Nephron progenitor cell (in vitro differentiated cells): ENCODE data around the gene ZNF366.

Experiments
- DNase-seq: peaks from one replicate; pipeline ENCODE4 v3.0.0; 2021
- H3K27ac Mint-ChIP-seq: 2 replicates; pipeline ENCODE4 v1.8.0; 2021; ENCODE audit warnings: mild to moderate bottlenecking, moderate library complexity, mixed read lengths
- H3K27me3 Mint-ChIP-seq: 2 replicates; pipeline ENCODE4 v1.8.0; 2021; ENCODE audit warnings: mild to moderate bottlenecking, low read depth, mixed read lengths; ENCODE audit not compliant: poor library complexity
- H3K36me3 Mint-ChIP-seq: 2 replicates; pipeline ENCODE4 v1.8.0; 2021; ENCODE audit warnings: low read depth, mixed read lengths
- H3K4me1 Mint-ChIP-seq: 2 replicates; pipeline ENCODE4 v1.8.0; 2021; ENCODE audit warnings: mixed read lengths
- H3K4me3 Mint-ChIP-seq: 2 replicates; pipeline ENCODE4 v1.8.0; 2021; ENCODE audit warnings: mild to moderate bottlenecking, moderate library complexity, mixed read lengths
- H3K9me3 Mint-ChIP-seq: 2 replicates; pipeline ENCODE4 v1.8.0; 2021; ENCODE audit warnings: mild to moderate bottlenecking, moderate library complexity, mixed read lengths
- TF ChIP-seq, protein P1 (sequence below): fragments of 200-600 bp; sonication (generic); IDR thresholded peaks from 2 replicates; pipeline ENCODE4 v1.5.0; 2021; ENCODE audit warnings: antibody characterized with exemption

ZNF366 gene

DNA sequence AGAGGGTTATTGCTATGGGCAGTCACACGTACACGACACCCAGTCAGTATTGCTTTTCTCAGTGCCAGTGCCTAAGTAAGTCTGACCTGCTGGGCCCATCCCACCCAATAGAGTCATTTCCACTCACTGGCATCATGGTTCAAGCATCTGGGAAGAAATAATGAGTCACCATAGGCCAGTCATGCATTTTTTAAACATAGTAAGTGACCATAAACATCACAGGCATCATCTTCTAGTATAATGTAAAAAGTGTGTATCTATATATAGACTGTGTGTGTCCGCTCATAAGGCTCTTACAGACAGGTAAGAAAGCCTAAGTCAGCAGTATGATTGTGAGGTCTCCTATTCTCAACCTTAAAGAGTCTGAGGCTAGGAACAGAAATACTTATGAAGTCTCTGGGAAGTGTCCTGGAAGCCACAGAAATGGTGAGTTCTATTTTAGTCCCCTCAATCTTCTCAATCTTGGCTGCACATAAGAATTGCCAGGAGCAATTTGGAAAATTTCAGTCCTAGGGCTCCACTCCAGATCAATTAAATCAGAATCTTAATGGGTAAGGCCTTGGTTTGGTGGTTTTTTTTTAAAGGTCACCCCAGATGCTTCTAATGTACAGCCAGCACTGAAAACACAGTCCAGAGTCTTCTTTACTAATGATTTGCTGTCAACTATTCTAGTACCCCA, 65.2 kb downstream of the ZNF366 start:
- Mint-ChIP-seq H3K27ac (no peak overlapping the region), H3K27me3 (peaks cover 3% of the 10 kb centered on the region), H3K9me3 (no peaks in the 10 kb centered on the region), H3K36me3 (no peaks in the 10 kb centered on the region), H3K4me3 (no peak overlapping the region), H3K4me1 (peaks cover 29% of the 10 kb centered on the region)
- no peak for DNase-seq
- TF ChIP-seq, protein P1, sequence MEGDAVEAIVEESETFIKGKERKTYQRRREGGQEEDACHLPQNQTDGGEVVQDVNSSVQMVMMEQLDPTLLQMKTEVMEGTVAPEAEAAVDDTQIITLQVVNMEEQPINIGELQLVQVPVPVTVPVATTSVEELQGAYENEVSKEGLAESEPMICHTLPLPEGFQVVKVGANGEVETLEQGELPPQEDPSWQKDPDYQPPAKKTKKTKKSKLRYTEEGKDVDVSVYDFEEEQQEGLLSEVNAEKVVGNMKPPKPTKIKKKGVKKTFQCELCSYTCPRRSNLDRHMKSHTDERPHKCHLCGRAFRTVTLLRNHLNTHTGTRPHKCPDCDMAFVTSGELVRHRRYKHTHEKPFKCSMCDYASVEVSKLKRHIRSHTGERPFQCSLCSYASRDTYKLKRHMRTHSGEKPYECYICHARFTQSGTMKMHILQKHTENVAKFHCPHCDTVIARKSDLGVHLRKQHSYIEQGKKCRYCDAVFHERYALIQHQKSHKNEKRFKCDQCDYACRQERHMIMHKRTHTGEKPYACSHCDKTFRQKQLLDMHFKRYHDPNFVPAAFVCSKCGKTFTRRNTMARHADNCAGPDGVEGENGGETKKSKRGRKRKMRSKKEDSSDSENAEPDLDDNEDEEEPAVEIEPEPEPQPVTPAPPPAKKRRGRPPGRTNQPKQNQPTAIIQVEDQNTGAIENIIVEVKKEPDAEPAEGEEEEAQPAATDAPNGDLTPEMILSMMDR: no peak

DNA sequence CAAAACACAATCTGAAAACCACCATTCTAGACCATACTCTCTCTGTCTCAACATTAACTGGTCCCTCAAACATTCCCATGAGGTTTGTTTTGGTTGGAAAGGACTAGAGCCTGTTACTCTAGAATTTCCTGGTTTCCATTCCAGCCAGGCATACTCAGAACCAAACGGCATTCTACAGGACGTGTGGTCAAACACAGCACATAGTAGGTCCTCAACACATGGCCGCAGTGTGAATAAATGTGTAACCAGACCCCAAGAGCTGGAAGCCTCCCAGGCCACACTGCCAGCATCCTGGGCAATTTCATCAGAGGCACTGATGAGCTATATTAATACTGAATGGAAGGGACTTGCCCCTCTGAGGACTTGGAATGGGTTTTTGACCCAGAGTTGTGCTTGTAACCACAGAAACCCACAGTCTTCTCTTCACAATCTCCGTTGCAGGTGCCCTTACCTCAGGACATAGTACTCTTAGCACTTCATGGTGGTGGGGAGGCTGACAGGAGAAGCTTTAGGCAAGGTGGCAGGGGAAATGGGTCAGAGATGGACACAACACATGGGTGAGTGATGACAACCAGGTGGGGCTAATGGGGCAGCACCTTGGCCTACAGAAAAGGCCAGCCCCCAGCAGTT, 66.0 kb downstream of the ZNF366 start:
- H3K27ac Mint-ChIP-seq: no peak overlapping the region
- DNase-seq: no peak

DNA sequence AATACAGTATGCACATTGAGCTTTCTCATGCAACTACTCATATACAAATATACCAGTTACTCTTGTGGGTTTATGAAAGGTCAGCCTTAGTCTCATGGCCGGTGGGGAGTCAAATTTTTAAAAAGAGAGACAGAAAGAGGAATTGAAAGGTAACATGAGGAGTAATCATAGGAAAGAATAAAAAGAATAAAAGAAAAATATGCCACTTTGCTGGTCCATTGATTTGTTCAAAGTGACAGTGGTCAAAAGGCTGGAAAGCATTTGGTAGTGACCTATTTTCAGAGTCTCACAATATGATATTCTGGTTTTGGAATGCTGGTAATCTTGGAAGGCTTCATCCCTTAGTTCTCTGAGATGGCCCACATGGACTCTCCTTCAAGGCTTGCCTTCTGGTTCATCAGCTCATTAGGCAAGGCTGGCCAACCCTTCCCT, 67.0 kb downstream of the ZNF366 start:
- no peak overlapping the region for H3K27ac Mint-ChIP-seq
- no peak for DNase-seq

More for the DNA sequence above, 66.0 kb downstream of the ZNF366 start:
- Mint-ChIP-seq H3K4me3 (no peak overlapping the region), H3K27me3 (peaks cover 3% of the 10 kb centered on the region), H3K4me1 (peaks cover 26% of the 10 kb centered on the region), H3K9me3 (no peaks in the 10 kb centered on the region), H3K36me3 (no peaks in the 10 kb centered on the region)
- TF ChIP-seq, protein P1: no peak

DNA sequence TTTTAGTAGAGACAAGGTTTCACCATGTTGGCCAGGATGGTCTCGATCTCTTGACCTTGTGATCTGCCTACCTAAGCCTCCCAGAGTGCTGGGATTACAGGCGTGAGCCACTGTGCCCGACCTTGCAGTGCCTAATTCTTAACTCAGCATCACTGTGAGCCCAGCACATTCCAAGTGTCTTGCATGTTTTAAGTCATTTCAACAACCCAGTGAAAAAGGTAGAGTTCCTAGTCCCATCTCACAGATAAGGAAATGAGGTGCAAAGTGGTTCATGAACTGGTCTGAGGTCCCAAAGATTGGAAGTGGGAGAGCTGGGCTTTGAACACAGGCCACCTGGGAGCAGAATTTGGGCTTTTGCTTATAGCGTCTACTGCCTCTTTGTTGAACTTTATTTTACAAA, 68.0 kb downstream of the ZNF366 start:
- Mint-ChIP-seq H3K27me3 (peaks cover 4% of the 10 kb centered on the region), H3K36me3 (no peaks in the 10 kb centered on the region), H3K4me1 (peaks cover 27% of the 10 kb centered on the region), H3K4me3 (no peak overlapping the region), H3K27ac (no peak overlapping the region), H3K9me3 (no peaks in the 10 kb centered on the region)
- TF ChIP-seq, protein P1: no peak
- DNase-seq: no peak

More for the DNA sequence above, 67.0 kb downstream of the ZNF366 start:
- TF ChIP-seq, protein P1: no peak
- H3K4me3 Mint-ChIP-seq: no peak overlapping the region
- H3K36me3 Mint-ChIP-seq: no peaks in the 10 kb centered on the region
- H3K9me3 Mint-ChIP-seq: no peaks in the 10 kb centered on the region
- H3K4me1 Mint-ChIP-seq: peaks cover 22% of the 10 kb centered on the region
- peaks cover 2% of the 10 kb centered on the region for H3K27me3 Mint-ChIP-seq

DNA sequence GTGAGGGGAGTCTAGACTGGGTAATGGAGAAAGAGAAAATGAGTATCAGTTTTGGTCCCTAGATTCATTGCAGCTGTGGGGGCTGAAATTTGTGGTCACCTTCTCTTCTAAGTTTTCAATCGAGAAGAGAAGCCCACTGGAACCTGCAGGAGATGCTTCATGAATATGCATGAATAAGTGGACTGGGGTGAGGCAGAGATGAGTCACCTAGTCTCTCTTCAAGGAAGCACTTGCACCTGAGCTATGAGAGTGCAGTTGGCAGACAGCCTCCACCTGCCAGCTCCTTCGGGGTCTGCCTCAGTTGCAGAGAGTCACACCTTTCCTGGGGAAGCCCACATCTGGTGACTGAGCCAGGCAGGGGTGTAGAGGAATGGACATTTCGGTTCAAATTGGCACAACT, 69.1 kb downstream of the ZNF366 start:
- Mint-ChIP-seq H3K4me3 (no peak overlapping the region), H3K36me3 (no peaks in the 10 kb centered on the region), H3K27ac (no peak overlapping the region), H3K4me1 (peaks cover 30% of the 10 kb centered on the region), H3K27me3 (peaks cover 4% of the 10 kb centered on the region), H3K9me3 (no peaks in the 10 kb centered on the region)
- no peak for DNase-seq
- TF ChIP-seq, protein P1: no peak
